Activated CD4-positive, CD25-positive, alpha-beta regulatory T cell treated with anti-CD3 and anti-CD28 coated beads, Interleukin-2, amount 50 U/mL, for 72 hours (primary cell): ENCODE measurements around the gene P3H3.
"Not testable (repeated sequence)": the region's sequence is repeated elsewhere in the genome, so short reads cannot be mapped to it uniquely, and the experiment has no call there.

Source experiments
- DNase-seq: peaks from one replicate; pipeline ENCODE4 v3.0.0; 2021

P3H3 gene

GRCh38 chr12:6869049-6870021, 41.1 kb downstream of the P3H3 start:
- peak; percentile 82 for DNase-seq

GRCh38 chr12:6870304-6870703, 42.1 kb downstream of the P3H3 start:
- not testable (repeated sequence) for DNase-seq

GRCh38 chr12:6871052-6871957, 43.1 kb downstream of the P3H3 start:
- DNase-seq, result peak; percentile 38

- peak; percentile 87 for DNase-seq
Observed at GRCh38 chr12:6872073-6873048, 44.2 kb downstream of the P3H3 start.

GRCh38 chr12:6873094-6874014, 45.1 kb downstream of the P3H3 start, which contains the start of gene SPSB2:
Gene SPSB2, minus strand, starts transcription at chr12:6873303. Its CDS starts 402 bp downstream, at chr12:6872901.
- peak; percentile 100 for DNase-seq

GRCh38 chr12:6874015-6874368, 45.8 kb downstream of the P3H3 start:
- not testable (repeated sequence) for DNase-seq

GRCh38 chr12:6879824-6880223, 51.6 kb downstream of the P3H3 start:
- not testable (repeated sequence) for DNase-seq

- DNase-seq, result no peak
Observed at GRCh38 chr12:6883252-6883651, 55.0 kb downstream of the P3H3 start.

GRCh38 chr12:6883683-6884082, 55.5 kb downstream of the P3H3 start:
- DNase-seq, result no peak

- DNase-seq, result no peak
Observed at GRCh38 chr12:6884539-6884938, 56.3 kb downstream of the P3H3 start.

- not testable (repeated sequence) for DNase-seq
Observed at GRCh38 chr12:6886206-6886999, 58.2 kb downstream of the P3H3 start.

GRCh38 chr12:6887460-6887859, 59.3 kb downstream of the P3H3 start:
- no peak for DNase-seq

GRCh38 chr12:6888360-6888759, 60.2 kb downstream of the P3H3 start:
- DNase-seq, result no peak

GRCh38 chr12:6888794-6889193, 60.6 kb downstream of the P3H3 start:
- DNase-seq, result not testable (repeated sequence)
